ENCODE data around the gene HS6ST2. TPM values are rescaled to one million over a fixed set of nuclear protein-coding genes. Genes with fewer than 3 reads are reported as not detected.

HS6ST2 gene
- total RNA-seq, 1 donor = not detected

GRCh38 chrX:132710656-132711155 is 247.7 kb downstream of the HS6ST2 start:
- no peak overlapping the region for H3K4me3 ChIP-seq (ENCODE audit: low read depth, low read length)
- no peak for DNase-seq (ENCODE audit: low read depth)
- TF ChIP-seq, protein P1, sequence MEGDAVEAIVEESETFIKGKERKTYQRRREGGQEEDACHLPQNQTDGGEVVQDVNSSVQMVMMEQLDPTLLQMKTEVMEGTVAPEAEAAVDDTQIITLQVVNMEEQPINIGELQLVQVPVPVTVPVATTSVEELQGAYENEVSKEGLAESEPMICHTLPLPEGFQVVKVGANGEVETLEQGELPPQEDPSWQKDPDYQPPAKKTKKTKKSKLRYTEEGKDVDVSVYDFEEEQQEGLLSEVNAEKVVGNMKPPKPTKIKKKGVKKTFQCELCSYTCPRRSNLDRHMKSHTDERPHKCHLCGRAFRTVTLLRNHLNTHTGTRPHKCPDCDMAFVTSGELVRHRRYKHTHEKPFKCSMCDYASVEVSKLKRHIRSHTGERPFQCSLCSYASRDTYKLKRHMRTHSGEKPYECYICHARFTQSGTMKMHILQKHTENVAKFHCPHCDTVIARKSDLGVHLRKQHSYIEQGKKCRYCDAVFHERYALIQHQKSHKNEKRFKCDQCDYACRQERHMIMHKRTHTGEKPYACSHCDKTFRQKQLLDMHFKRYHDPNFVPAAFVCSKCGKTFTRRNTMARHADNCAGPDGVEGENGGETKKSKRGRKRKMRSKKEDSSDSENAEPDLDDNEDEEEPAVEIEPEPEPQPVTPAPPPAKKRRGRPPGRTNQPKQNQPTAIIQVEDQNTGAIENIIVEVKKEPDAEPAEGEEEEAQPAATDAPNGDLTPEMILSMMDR (IDR thresholded peaks at IDR 0.05; ENCODE audit: insufficient read depth, low read depth, low read length) = no peak

- TF ChIP-seq, protein P1 (IDR thresholded peaks at IDR 0.05; ENCODE audit: insufficient read depth, low read depth, low read length) = no peak
- no peak for DNase-seq (ENCODE audit: low read depth)
- no peak overlapping the region for H3K4me3 ChIP-seq (ENCODE audit: low read depth, low read length)
These were observed 249.9 kb downstream of the HS6ST2 start for GRCh38 chrX:132708529-132708928.

DNA sequence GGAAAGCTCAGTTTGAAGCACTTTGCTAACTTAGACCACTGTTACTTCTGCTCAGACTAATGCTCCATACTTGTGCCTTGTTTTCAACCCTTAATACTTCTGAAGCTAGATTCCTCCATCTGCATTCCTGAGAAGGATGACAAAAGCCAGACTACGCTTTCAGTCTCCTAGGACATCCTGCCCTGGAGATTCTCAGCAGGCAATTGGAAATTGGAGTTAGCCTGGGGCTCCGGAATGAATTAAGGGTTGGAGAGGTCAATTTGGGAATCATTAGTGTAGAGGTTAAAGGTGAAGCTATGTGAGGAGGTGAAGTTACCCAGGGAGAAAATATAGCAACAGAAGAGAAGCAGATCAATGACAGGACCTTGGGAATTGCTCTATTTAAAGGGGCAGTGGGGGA is 253.7 kb downstream of the HS6ST2 start:
- DNase-seq (ENCODE audit: low read depth) = no peak
- no peak overlapping the region for H3K4me3 ChIP-seq (ENCODE audit: low read depth, low read length)
- TF ChIP-seq, protein P1 (IDR thresholded peaks at IDR 0.05; ENCODE audit: insufficient read depth, low read depth, low read length) = no peak

- TF ChIP-seq, protein P1 (IDR thresholded peaks at IDR 0.05; ENCODE audit: insufficient read depth, low read depth, low read length) = no peak
These were observed 264.0 kb downstream of the HS6ST2 start for GRCh38 chrX:132694382-132694781.

DNA sequence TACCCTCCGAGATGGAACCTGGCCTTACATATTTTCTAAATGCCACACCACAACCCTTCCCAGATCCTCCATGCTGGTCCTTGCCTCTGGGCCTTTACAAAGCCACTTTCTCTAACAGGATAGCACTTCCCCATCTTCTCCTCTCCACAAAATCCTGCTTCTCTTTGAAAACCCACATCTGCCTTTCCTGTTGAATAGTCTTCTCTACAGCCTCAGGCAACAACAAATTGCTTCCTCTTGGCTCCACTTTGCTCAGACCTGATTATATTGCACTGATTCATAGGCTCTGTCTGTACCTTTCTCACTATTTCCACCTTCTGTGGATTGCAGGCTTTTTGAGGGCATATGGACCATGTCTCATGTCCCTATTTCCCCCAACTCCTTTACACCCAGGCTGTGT is 265.9 kb downstream of the HS6ST2 start:
- TF ChIP-seq, protein P1 (IDR thresholded peaks at IDR 0.05; ENCODE audit: insufficient read depth, low read depth, low read length) = no peak
- H3K4me3 ChIP-seq (ENCODE audit: low read depth, low read length) = no peak overlapping the region
- no peak for DNase-seq (ENCODE audit: low read depth)

More at GRCh38 chrX:132694382-132694781, 264.0 kb downstream of the HS6ST2 start:
- no peak overlapping the region for H3K4me3 ChIP-seq (ENCODE audit: low read depth, low read length)
- no peak for DNase-seq (ENCODE audit: low read depth)

- TF ChIP-seq, protein P1 (IDR thresholded peaks at IDR 0.05; ENCODE audit: insufficient read depth, low read depth, low read length) = no peak
- H3K4me3 ChIP-seq (ENCODE audit: low read depth, low read length) = no peak overlapping the region
- no peak for DNase-seq (ENCODE audit: low read depth)
These were observed 266.4 kb downstream of the HS6ST2 start for GRCh38 chrX:132692066-132692465.
